Brain microvascular endothelial cell (primary cell): ENCODE measurements around the gene MBD2.

Source experiments
- DNase-seq: peaks from one replicate; pipeline ENCODE4 v3.0.0-alpha.2; 2020
- H3K27ac ChIP-seq: fragments of 250-450 bp; sonication (Bioruptor Pico); 2 replicates; pipeline ENCODE4 v1.5.1; 2020; ENCODE audit warnings: mild to moderate bottlenecking, moderate library complexity
- H3K27me3 ChIP-seq: fragments of 250-450 bp; sonication (Bioruptor Pico); replicated peaks from 2 replicates; pipeline ENCODE4 v1.5.1; 2020; ENCODE audit warnings: mild to moderate bottlenecking
- H3K36me3 ChIP-seq: fragments of 250-450 bp; sonication (Bioruptor Pico); replicated peaks from 2 replicates; pipeline ENCODE4 v1.5.1; 2020; ENCODE audit warnings: mild to moderate bottlenecking
- H3K4me3 ChIP-seq: 2 replicates; pipeline ENCODE4 v1.5.1; 2011; ENCODE audit warnings: low read depth, mild to moderate bottlenecking, control low read depth, low read length, moderate library complexity
- CTCF ChIP-seq: IDR thresholded peaks from 2 replicates; pipeline ENCODE4 v1.5.1; 2011; ENCODE audit warnings: low read depth, mild to moderate bottlenecking, moderate library complexity, low read length, control low read depth, inconsistent platforms; ENCODE audit errors: missing control alignments
- in situ Hi-C: cut with HindIII; loops from 2 replicates; pipeline ENCODE4 v1.10.0; 2017; ENCODE audit warnings: low sequenced_read_pairs, low pct_ligation_motif_present

MBD2 gene

GRCh38 chr18:54173980-54174630 lies 50.4 kb downstream of the MBD2 start:
- H3K27me3 ChIP-seq, result no peaks in the 10 kb centered on the region
- no peak overlapping the region for H3K4me3 ChIP-seq

GRCh38 chr18:54173250-54173649 lies 51.2 kb downstream of the MBD2 start:
- in situ Hi-C loops, result no loop called here
- Histone ChIP-seq H3K27ac (no peak overlapping the region), H3K4me3 (no peak overlapping the region), H3K36me3 (no peaks in the 10 kb centered on the region), H3K27me3 (no peaks in the 10 kb centered on the region)
- no peak for DNase-seq
- TF ChIP-seq CTCF, result no peak

More at GRCh38 chr18:54173980-54174630, 50.4 kb downstream of the MBD2 start:
- in situ Hi-C loops, result no loop called here
- no peak for TF ChIP-seq CTCF
- Histone ChIP-seq H3K36me3 (no peaks in the 10 kb centered on the region), H3K27ac (no peak overlapping the region)
- no peak for DNase-seq

GRCh38 chr18:54169431-54170403 lies 54.8 kb downstream of the MBD2 start:
- in situ Hi-C loops, result no loop called here
- no peak for TF ChIP-seq CTCF
- H3K27ac ChIP-seq, result no peak overlapping the region

GRCh38 chr18:54165450-54165849 lies 59.0 kb downstream of the MBD2 start:
- no peak for TF ChIP-seq CTCF
- Histone ChIP-seq H3K27ac (no peak overlapping the region), H3K4me3 (no peak overlapping the region), H3K27me3 (no peaks in the 10 kb centered on the region), H3K36me3 (peaks cover 5% of the 10 kb centered on the region)
- in situ Hi-C loops, result no loop called here
- no peak for DNase-seq

More at GRCh38 chr18:54169431-54170403, 54.8 kb downstream of the MBD2 start:
- DNase-seq, result no peak
- H3K36me3 ChIP-seq, result no peaks in the 10 kb centered on the region
- no peak overlapping the region for H3K4me3 ChIP-seq
- no peaks in the 10 kb centered on the region for H3K27me3 ChIP-seq

GRCh38 chr18:54163453-54163852 lies 61.0 kb downstream of the MBD2 start:
- no peak for TF ChIP-seq CTCF
- no peak for DNase-seq
- Histone ChIP-seq H3K27ac (peak overlapping the region; percentile 47), H3K27me3 (no peaks in the 10 kb centered on the region), H3K4me3 (no peak overlapping the region), H3K36me3 (peaks cover 13% of the 10 kb centered on the region)
- in situ Hi-C loops, result no loop called here
